GM23338 (cell line): ENCODE results near the gene DNAAF5. TPM values are rescaled to one million over a fixed set of nuclear protein-coding genes. Genes with fewer than 3 reads are reported as not detected.

Source experiments
- ATAC-seq: fragments of 200-7000 bp; cut with Tn5 transposase; 3 replicates; pipeline ENCODE4 v1.9.1; 2020
- DNase-seq: peaks from one replicate; pipeline ENCODE4 v3.0.0-alpha.2; 2015; ENCODE audit warnings: low spot score
- H2AFZ ChIP-seq: fragments of 200-600 bp; sonication (generic); 2 replicates; pipeline ENCODE4 v1.8.0; 2016; ENCODE audit warnings: antibody characterized with exemption, mild to moderate bottlenecking, moderate library complexity
- H3F3A ChIP-seq: fragments of 200-600 bp; sonication (generic); replicated peaks from 2 replicates; pipeline ENCODE4 v1.8.0; 2017; ENCODE audit warnings: antibody characterized with exemption, mixed run types, low read depth
- H3K27ac ChIP-seq: fragments of 200-600 bp; sonication (generic); 2 replicates; pipeline ENCODE4 v1.6.1; 2016; ENCODE audit warnings: low read depth
- H3K27me3 ChIP-seq: fragments of 200-600 bp; sonication (generic); 2 replicates; pipeline ENCODE4 v1.8.0; 2016; ENCODE audit warnings: mild to moderate bottlenecking, mixed run types, moderate library complexity; ENCODE audit not compliant: insufficient read depth
- H3K36me3 ChIP-seq: fragments of 200-600 bp; sonication (generic); 2 replicates; pipeline ENCODE4 v1.8.0; 2016; ENCODE audit warnings: mild to moderate bottlenecking; ENCODE audit not compliant: insufficient read depth
- H3K4me1 ChIP-seq: fragments of 200-600 bp; sonication (generic); 2 replicates; pipeline ENCODE4 v1.8.0; 2016; ENCODE audit warnings: mild to moderate bottlenecking, moderate library complexity; ENCODE audit not compliant: insufficient read depth
- H3K4me2 ChIP-seq: fragments of 200-600 bp; sonication (generic); 2 replicates; pipeline ENCODE4 v1.7.1; 2017; ENCODE audit warnings: mixed run types
- H3K4me3 ChIP-seq: fragments of 200-600 bp; sonication (generic); 2 replicates; pipeline ENCODE4 v1.6.1; 2016; ENCODE audit warnings: mixed run types
- H3K79me2 ChIP-seq: fragments of 200-600 bp; sonication (generic); replicated peaks from 2 replicates; pipeline ENCODE4 v1.8.0; 2017; ENCODE audit warnings: mild to moderate bottlenecking; ENCODE audit not compliant: insufficient read depth
- H3K9me2 ChIP-seq: fragments of 200-600 bp; sonication (generic); 2 replicates; pipeline ENCODE4 v1.8.0; 2017; ENCODE audit not compliant: insufficient read depth
- H4K20me1 ChIP-seq: fragments of 200-600 bp; sonication (generic); replicated peaks from 2 replicates; pipeline ENCODE4 v1.8.0; 2017; ENCODE audit warnings: mild to moderate bottlenecking; ENCODE audit not compliant: insufficient read depth
- H3K27ac Mint-ChIP-seq: 2 replicates; pipeline ENCODE4 v1.8.0; 2020; ENCODE audit warnings: inconsistent platforms, mild to moderate bottlenecking, moderate library complexity, mixed read lengths
- H3K27me3 Mint-ChIP-seq: 3 replicates; pipeline ENCODE4 v1.8.0; 2022; ENCODE audit warnings: low read depth, mild to moderate bottlenecking, moderate library complexity, mixed read lengths, inconsistent platforms; ENCODE audit not compliant: insufficient read depth, poor library complexity
- H3K36me3 Mint-ChIP-seq: 3 replicates; pipeline ENCODE4 v1.8.0; 2021; ENCODE audit warnings: low read depth, mild to moderate bottlenecking, inconsistent platforms, moderate library complexity, mixed read lengths
- H3K4me1 Mint-ChIP-seq: 3 replicates; pipeline ENCODE4 v1.8.0; 2020; ENCODE audit warnings: mild to moderate bottlenecking, inconsistent platforms, mixed read lengths
- H3K4me3 Mint-ChIP-seq: 3 replicates; pipeline ENCODE4 v1.8.0; 2021; ENCODE audit warnings: moderate library complexity, mild to moderate bottlenecking, inconsistent platforms, mixed read lengths
- H3K9me3 Mint-ChIP-seq: 3 replicates; pipeline ENCODE4 v1.8.0; 2020; ENCODE audit warnings: moderate library complexity, mild to moderate bottlenecking, inconsistent platforms, mixed read lengths
- CTCF ChIP-seq, 2 experiments: fragments of 200-600 bp in 1 of 2; sonication (generic) in 1 of 2; conservative IDR thresholded peaks; 2 replicates each; pipeline versions ENCODE4 v1.5.1 to v1.6.1; 2016 to 2017; ENCODE audit warnings: antibody characterized with exemption in 2 of 2, low read depth in 2 of 2, mild to moderate bottlenecking in 2 of 2, moderate library complexity in 1 of 2
- EZH2 ChIP-seq: fragments of 200-600 bp; sonication (generic); IDR thresholded peaks from one replicate; pipeline ENCODE4 v1.8.0; 2017; ENCODE audit warnings: antibody characterized with exemption, mild to moderate bottlenecking, low read depth; ENCODE audit not compliant: unreplicated experiment
- JUNB ChIP-seq: IDR thresholded peaks from one replicate; pipeline ENCODE4 v1.6.1; 2016; ENCODE audit warnings: antibody characterized with exemption; ENCODE audit not compliant: unreplicated experiment
- NANOG ChIP-seq: IDR thresholded peaks from 2 replicates; pipeline ENCODE4 v1.6.1; 2016; ENCODE audit warnings: antibody characterized with exemption, borderline replicate concordance
- POLR2AphosphoS5 ChIP-seq: IDR thresholded peaks from 2 replicates; pipeline ENCODE4 v1.6.1; 2016; ENCODE audit warnings: antibody characterized with exemption, low read depth
- ZNF114 ChIP-seq: fragments of 250-450 bp; sonication (Bioruptor Pico); IDR thresholded peaks from 2 replicates; pipeline ENCODE4 v1.5.0; 2020; ENCODE audit warnings: mild to moderate bottlenecking, moderate library complexity
- polyA plus RNA-seq: library from polyadenylated mRNA; unstranded; fragments of >200 nt; fragmentation: Nextera tagmentation; extraction: Ambion mirVana; gene quantifications from 2 replicates; pipeline ENCODE4 v1.2.1, GENCODE V29; 2016
- total RNA-seq: library from RNA; depleted of rRNA; stranded (reverse); fragments of >200 nt; shearing (Covaris generic); gene quantifications from 2 replicates; pipeline ENCODE4 v1.2.3, GENCODE V29; 2014

The DNAAF5 gene
- total and polyA plus RNA-seq, 2 experiments from 2014 or later: 20.4 to 86.7 TPM

- no peak for TF ChIP-seq CTCF (conservative IDR thresholded peaks at IDR 0.05; ENCODE audit: low read depth in 2 of 2)
These were observed 2.1 kb downstream of the DNAAF5 start (continued) for GRCh38 chr7:728602-729001.

GRCh38 chr7:729140-730000 is 2.9 kb downstream of the DNAAF5 start:
- no peak overlapping the region for H3K4me3 ChIP-seq
- H3K27ac ChIP-seq: no peak overlapping the region
- H3K9me2 ChIP-seq: peaks cover 7% of the 10 kb centered on the region; the same call in 1 of the 2 replicates
- ATAC-seq: no peak
- peaks cover 9% of the 10 kb centered on the region; the same call in 1 of the 2 replicates for H4K20me1 ChIP-seq
- Mint-ChIP-seq H3K9me3 (peaks cover 19% of the 10 kb centered on the region), H3K4me3 (peak overlapping the region; percentile 30; the same call in 1 of the 3 replicates), H3K27ac (no peak overlapping the region), H3K27me3 (peaks cover 17% of the 10 kb centered on the region), H3K36me3 (peaks cover 40% of the 10 kb centered on the region), H3K4me1 (peaks cover 15% of the 10 kb centered on the region)
- no peaks in the 10 kb centered on the region for H3F3A ChIP-seq
- TF ChIP-seq EZH2: no peak
- no peak for TF ChIP-seq POLR2AphosphoS5
- no peak for TF ChIP-seq NANOG
- TF ChIP-seq CTCF (conservative IDR thresholded peaks at IDR 0.05; ENCODE audit: low read depth in 2 of 2): no peak
- TF ChIP-seq ZNF114 (CRISPR knock-in tag): no peak
- no peak for TF ChIP-seq JUNB
- no peak for DNase-seq
- no peak overlapping the region for H3K4me2 ChIP-seq
- no peak overlapping the region for H2AFZ ChIP-seq
- H3K4me1 ChIP-seq: peaks cover 7% of the 10 kb centered on the region; the same call in 1 of the 2 replicates
- H3K27me3 ChIP-seq: no peaks in the 10 kb centered on the region
- H3K36me3 ChIP-seq: peaks cover 11% of the 10 kb centered on the region; the same call in 1 of the 2 replicates
- peaks cover 85% of the 10 kb centered on the region for H3K79me2 ChIP-seq
